ENCODE results near the gene CEMIP2.
A peak's percentile ranks its signal among the peaks of the same experiment; 100 is the strongest.

CEMIP2 gene

DNA sequence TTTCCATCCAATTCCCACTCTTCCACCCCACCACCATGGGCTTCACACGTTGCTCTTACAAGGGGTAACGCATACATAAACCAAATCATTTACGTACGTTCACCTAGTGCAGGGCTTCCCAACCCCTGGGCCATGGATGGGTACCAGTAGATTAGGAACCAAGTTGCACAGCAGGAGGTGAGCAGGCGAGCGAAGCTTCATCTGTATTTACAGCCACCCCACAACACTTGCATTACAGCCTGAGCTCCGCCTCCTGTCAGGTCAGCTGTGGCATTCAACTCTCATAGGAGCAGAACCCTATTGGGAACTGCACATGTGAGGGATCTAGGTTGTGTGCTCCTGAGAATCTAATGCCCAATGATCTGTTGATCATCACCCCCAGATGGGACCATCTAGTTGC is 82.3 kb downstream of the CEMIP2 start:
- Histone ChIP-seq H3K4me3 (ENCODE audit: low read length) (no peak overlapping the region), H3K9me3 (ENCODE audit: insufficient read depth, low read depth, low read length) (no peaks in the 10 kb centered on the region), H3K27me3 (ENCODE audit: insufficient read depth, low read length) (no peaks in the 10 kb centered on the region), H3K9ac (ENCODE audit: low read depth, low read length) (no peak overlapping the region), H3K27ac (ENCODE audit: low read depth, low read length) (no peak overlapping the region), H3K4me1 (ENCODE audit: insufficient read depth, low read length) (peaks cover 42% of the 10 kb centered on the region), H3K36me3 (ENCODE audit: insufficient read depth, low read length) (peaks cover 61% of the 10 kb centered on the region)
- WGBS = 90% methylated on average over 7 of the region's 7 CpGs

DNA sequence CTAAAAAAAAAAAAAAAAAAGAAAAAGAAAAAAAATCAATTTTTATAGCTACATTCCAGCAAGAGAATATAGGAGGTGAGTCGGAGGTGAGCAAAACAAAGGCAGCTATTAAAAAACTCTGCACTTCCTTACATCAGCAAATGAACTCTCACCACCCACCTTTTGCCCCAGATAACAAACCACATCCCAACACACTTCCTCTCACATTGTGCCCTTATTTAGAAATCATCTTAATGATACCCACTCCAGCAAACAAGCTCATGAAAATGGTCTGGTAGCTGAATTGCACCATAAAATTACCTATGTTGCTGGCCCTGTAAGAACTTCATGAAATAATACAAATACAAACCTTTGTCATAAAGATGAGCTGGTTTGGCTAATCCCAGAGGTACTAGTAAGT is 82.9 kb downstream of the CEMIP2 start:
- WGBS = 92% methylated on average over 1 of the region's 1 CpG
- Histone ChIP-seq H3K27ac (ENCODE audit: low read depth, low read length) (no peak overlapping the region), H3K36me3 (ENCODE audit: insufficient read depth, low read length) (peaks cover 55% of the 10 kb centered on the region), H3K4me1 (ENCODE audit: insufficient read depth, low read length) (peaks cover 43% of the 10 kb centered on the region), H3K9me3 (ENCODE audit: insufficient read depth, low read depth, low read length) (no peaks in the 10 kb centered on the region), H3K4me3 (ENCODE audit: low read length) (no peak overlapping the region), H3K27me3 (ENCODE audit: insufficient read depth, low read length) (no peaks in the 10 kb centered on the region), H3K9ac (ENCODE audit: low read depth, low read length) (no peak overlapping the region)

DNA sequence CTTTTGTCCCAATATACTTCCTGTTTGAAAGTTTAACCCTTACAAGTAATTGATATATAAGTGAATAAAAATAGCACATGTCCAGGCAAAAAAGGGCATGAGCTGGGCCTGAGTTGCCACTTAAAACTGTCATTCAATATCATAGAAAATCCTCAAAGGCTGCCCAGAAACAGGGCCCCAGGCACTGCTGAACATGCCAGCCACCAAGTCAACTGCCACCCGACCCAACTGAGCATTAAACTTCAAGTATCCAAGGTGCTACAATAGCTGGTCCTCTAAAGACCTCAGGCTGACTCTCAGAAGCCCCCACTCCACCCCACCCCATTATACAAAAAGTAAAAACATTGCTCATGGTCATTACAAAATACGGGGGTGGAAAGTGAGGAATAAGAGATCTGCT is 83.7 kb downstream of the CEMIP2 start:
- Histone ChIP-seq H3K4me1 (ENCODE audit: insufficient read depth, low read length) (peaks cover 43% of the 10 kb centered on the region), H3K36me3 (ENCODE audit: insufficient read depth, low read length) (peaks cover 46% of the 10 kb centered on the region), H3K4me3 (ENCODE audit: low read length) (no peak overlapping the region), H3K27me3 (ENCODE audit: insufficient read depth, low read length) (no peaks in the 10 kb centered on the region), H3K9me3 (ENCODE audit: insufficient read depth, low read depth, low read length) (no peaks in the 10 kb centered on the region), H3K9ac (ENCODE audit: low read depth, low read length) (peak overlapping the region; percentile 42; the same call in 1 of the 2 replicates), H3K27ac (ENCODE audit: low read depth, low read length) (peak overlapping the region; percentile 34; the same call in 1 of the 2 replicates)
- WGBS = 90% methylated on average over 2 of the region's 2 CpGs

DNA sequence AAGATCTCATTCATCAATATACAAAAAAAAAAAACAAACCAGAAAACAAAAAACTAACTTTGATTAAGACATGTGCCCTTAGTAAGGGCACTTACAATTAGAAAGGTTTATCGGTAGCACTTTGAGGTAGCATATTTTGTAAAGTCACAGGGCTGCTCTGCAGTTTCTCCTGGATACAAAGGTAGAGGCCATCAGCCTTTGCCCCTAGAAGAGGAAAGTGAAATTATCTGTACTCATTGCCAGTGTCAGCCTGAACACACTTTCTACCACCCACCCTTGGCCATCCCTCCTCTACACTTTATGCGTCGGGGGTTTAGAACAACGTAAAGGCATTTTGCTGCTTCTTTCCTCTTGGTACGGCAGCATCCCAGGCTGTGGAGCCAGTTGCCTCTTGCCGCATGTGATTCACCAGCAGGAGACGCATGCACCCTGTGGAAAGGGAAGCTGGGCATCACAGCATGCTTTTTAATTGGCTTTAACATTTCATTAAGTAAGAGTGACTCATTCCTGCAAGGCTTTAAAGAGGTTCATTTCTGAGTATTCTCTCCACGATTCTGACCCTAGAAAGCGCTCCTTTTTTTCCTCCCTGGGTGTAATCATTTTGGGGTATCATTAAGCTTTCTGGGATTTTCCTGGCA is 84.6 kb downstream of the CEMIP2 start:
- 71% methylated on average over 9 of the region's 9 CpGs for WGBS
- Histone ChIP-seq H3K36me3 (ENCODE audit: insufficient read depth, low read length) (peaks cover 38% of the 10 kb centered on the region), H3K4me1 (ENCODE audit: insufficient read depth, low read length) (peaks cover 43% of the 10 kb centered on the region), H3K4me3 (ENCODE audit: low read length) (no peak overlapping the region), H3K27me3 (ENCODE audit: insufficient read depth, low read length) (no peaks in the 10 kb centered on the region), H3K9me3 (ENCODE audit: insufficient read depth, low read depth, low read length) (no peaks in the 10 kb centered on the region), H3K27ac (ENCODE audit: low read depth, low read length) (peak overlapping the region; percentile 34; the same call in 1 of the 2 replicates), H3K9ac (ENCODE audit: low read depth, low read length) (peak overlapping the region; percentile 42; the same call in 1 of the 2 replicates)

DNA sequence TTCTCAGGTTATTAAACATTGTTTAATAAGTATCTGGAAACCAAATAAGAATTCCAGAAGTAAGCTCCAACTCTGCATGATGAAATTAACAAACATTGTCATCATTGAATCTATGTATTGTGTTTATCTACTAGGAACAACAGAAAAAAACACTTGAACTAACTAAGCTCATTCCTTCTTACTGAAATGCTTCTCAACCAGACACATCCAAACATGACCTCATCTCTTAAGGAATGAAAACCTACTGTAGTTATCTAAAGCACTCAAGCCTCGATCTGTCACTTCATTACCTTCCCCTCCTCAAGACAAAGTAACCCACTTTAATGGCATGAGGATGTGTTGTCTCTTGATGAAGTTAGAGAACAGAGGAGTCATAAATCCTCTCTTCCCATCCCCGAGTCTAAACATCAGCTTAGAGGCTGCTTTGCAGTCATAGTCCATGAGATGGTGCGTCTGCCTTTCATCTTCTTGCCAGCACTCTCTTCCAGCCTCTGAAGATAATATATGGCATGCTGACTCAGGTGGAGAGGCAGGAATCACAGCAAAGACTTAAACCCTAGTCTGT is 86.5 kb downstream of the CEMIP2 start:
- H3K27me3 ChIP-seq (ENCODE audit: insufficient read depth, low read length) = no peaks in the 10 kb centered on the region
- no peaks in the 10 kb centered on the region for H3K9me3 ChIP-seq (ENCODE audit: insufficient read depth, low read depth, low read length)
- H3K4me3 ChIP-seq (ENCODE audit: low read length) = no peak overlapping the region
- H3K36me3 ChIP-seq (ENCODE audit: insufficient read depth, low read length) = peaks cover 19% of the 10 kb centered on the region
- H3K27ac ChIP-seq (ENCODE audit: low read depth, low read length) = no peak overlapping the region
- WGBS = 77% methylated on average over 3 of the region's 3 CpGs
- peaks cover 43% of the 10 kb centered on the region for H3K4me1 ChIP-seq (ENCODE audit: insufficient read depth, low read length)
- no peak overlapping the region for H3K9ac ChIP-seq (ENCODE audit: low read depth, low read length)

DNA sequence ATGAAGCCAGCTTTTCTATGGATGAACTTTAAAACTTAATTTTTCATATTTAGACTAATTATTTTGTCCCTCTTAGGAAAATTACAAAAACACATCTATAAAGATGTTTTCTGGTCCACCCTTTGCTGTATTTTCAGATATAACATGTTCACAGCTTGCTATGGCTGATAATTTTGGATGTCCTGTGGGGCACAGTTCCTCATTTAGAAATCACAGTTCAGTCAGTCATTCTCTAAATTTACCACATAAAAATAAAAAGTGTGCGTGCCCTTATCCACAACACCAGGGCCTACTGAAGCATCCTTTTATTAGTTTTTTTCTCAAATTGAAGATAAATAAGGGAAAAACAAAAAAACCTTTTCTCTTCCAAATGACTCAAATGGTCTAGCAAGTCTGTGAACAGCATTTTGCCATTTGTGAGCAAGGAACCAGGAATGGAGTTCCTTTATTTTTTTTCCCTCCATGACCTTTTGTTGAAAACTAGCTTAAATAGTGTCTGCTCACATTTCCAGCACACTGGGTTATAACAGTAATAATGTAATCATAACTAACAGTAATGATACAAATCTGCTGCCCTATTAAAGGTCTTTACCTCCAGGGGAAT is 87.1 kb downstream of the CEMIP2 start:
- no peak overlapping the region for H3K27ac ChIP-seq (ENCODE audit: low read depth, low read length)
- H3K4me3 ChIP-seq (ENCODE audit: low read length) = no peak overlapping the region
- 100% methylated on average over 1 of the region's 1 CpG for WGBS

DNA sequence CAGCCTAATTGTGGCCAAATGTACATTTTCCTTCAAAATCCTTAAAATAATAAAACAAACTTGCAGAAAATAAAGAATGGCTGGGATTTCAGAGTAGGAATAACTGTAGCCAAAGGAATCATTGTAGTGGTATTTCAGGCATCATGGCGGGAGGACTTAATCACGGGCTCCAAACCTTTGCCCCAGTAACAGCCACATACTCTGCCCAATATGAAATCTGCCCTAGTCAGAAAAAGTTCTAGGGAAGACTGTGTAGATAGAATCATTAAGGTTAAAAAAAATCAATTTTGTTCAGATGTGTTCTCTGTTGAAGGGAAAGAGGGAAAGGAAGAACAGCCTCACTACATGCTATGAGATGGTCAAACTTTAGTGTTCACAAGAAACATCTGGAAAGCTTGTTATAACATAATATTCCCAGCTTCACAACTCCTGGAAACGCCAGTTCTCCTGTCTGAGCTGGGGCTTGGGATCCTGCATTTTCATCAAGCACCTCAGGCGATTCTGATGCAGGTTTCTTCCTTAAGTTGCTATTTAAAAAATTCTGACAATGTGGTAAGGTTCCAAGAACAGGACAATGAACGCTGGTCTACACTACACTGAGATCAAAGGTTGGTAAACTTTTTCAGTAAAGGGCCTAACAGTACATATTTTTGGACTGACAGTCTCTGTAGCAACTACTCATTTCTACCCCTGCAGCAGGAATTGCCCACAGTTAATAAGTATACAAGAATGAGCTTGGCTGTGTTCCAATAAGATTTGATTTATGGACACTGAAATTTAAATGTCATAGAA is 87.9 kb downstream of the CEMIP2 start:
- Histone ChIP-seq H3K4me3 (ENCODE audit: low read length) (no peak overlapping the region), H3K27me3 (ENCODE audit: insufficient read depth, low read length) (no peaks in the 10 kb centered on the region), H3K4me1 (ENCODE audit: insufficient read depth, low read length) (peaks cover 32% of the 10 kb centered on the region), H3K9me3 (ENCODE audit: insufficient read depth, low read depth, low read length) (peaks cover 10% of the 10 kb centered on the region), H3K36me3 (ENCODE audit: insufficient read depth, low read length) (peaks cover 5% of the 10 kb centered on the region; the same call in 1 of the 2 replicates), H3K9ac (ENCODE audit: low read depth, low read length) (no peak overlapping the region), H3K27ac (ENCODE audit: low read depth, low read length) (no peak overlapping the region)
- 68% methylated on average over 4 of the region's 5 CpGs for WGBS

More for the DNA sequence above, 87.1 kb downstream of the CEMIP2 start:
- H3K9ac ChIP-seq (ENCODE audit: low read depth, low read length) = no peak overlapping the region
- peaks cover 4% of the 10 kb centered on the region for H3K9me3 ChIP-seq (ENCODE audit: insufficient read depth, low read depth, low read length)
- H3K27me3 ChIP-seq (ENCODE audit: insufficient read depth, low read length) = no peaks in the 10 kb centered on the region
- H3K4me1 ChIP-seq (ENCODE audit: insufficient read depth, low read length) = peaks cover 40% of the 10 kb centered on the region
- H3K36me3 ChIP-seq (ENCODE audit: insufficient read depth, low read length) = peaks cover 13% of the 10 kb centered on the region

DNA sequence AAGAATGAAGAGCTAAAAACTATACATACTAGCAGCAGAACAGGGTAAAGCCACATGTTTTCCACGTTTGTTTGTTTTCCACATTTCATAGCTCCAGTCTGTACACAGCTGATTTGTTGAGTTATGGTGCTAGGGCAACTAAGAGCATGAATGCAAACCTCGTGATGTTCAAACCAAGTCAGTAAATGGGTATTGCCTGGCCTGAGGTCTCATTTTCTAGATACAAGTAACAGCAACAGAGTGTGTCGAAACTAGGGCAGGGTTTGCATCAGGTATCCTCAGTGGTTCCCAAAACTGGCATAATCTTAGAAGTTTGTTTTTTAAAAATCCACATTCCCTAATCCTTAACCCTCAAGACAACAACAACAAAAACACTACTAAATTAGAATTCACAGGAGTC is 89.3 kb downstream of the CEMIP2 start:
- Histone ChIP-seq H3K4me1 (ENCODE audit: insufficient read depth, low read length) (peaks cover 19% of the 10 kb centered on the region; the same call in 1 of the 2 replicates), H3K27me3 (ENCODE audit: insufficient read depth, low read length) (no peaks in the 10 kb centered on the region), H3K9ac (ENCODE audit: low read depth, low read length) (no peak overlapping the region), H3K27ac (ENCODE audit: low read depth, low read length) (no peak overlapping the region), H3K9me3 (ENCODE audit: insufficient read depth, low read depth, low read length) (peaks cover 10% of the 10 kb centered on the region), H3K36me3 (ENCODE audit: insufficient read depth, low read length) (no peaks in the 10 kb centered on the region; the same call in 1 of the 2 replicates), H3K4me3 (ENCODE audit: low read length) (no peak overlapping the region)
- WGBS = 39% methylated on average over 3 of the region's 3 CpGs

DNA sequence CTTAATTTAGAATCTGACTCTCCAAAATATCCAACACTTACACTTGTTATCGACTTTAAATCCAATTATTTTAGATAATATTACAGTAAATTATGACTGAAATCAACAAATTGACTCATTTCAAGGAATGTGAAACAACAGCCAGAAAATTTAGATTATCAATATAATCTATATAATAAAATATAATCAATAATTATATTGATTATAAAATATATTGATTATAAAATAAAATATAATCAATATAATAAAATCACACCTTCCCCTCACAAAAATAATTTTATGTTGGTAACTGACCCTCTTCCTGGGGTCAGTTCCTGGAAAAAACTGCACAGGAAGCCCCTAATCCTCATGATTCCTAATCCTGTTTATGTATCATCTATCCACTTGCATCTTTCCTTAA is 91.1 kb downstream of the CEMIP2 start:
- no peaks in the 10 kb centered on the region for H3K27me3 ChIP-seq (ENCODE audit: insufficient read depth, low read length)
- 100% methylated on average over 1 of the region's 1 CpG for WGBS
- peaks cover 10% of the 10 kb centered on the region for H3K9me3 ChIP-seq (ENCODE audit: insufficient read depth, low read depth, low read length)
- H3K4me3 ChIP-seq (ENCODE audit: low read length) = no peak overlapping the region
- no peak overlapping the region for H3K27ac ChIP-seq (ENCODE audit: low read depth, low read length)
- no peak overlapping the region for H3K9ac ChIP-seq (ENCODE audit: low read depth, low read length)
- no peaks in the 10 kb centered on the region; the same call in 1 of the 2 replicates for H3K36me3 ChIP-seq (ENCODE audit: insufficient read depth, low read length)
- peaks cover 12% of the 10 kb centered on the region; the same call in 1 of the 2 replicates for H3K4me1 ChIP-seq (ENCODE audit: insufficient read depth, low read length)

DNA sequence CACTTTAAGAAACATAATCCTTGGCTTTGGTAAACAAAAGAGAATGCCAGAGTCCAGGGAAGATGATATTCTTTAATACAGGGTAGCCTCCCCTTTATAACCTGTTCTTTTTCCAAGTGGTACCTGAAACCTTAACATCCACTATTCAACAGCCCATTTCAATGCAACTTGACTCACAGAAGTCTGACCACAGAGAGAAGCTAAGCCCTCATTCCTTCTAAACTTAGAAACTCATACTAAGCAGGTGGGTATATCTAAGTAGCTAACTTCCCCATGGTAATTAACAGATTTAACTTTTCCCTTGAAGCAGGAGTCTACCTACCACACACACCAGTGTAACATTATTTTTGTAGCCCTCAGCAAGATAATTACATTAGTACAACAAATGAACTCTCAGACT is 91.9 kb downstream of the CEMIP2 start:
- H3K36me3 ChIP-seq (ENCODE audit: insufficient read depth, low read length) = no peaks in the 10 kb centered on the region; the same call in 1 of the 2 replicates
- H3K27me3 ChIP-seq (ENCODE audit: insufficient read depth, low read length) = no peaks in the 10 kb centered on the region
- H3K27ac ChIP-seq (ENCODE audit: low read depth, low read length) = no peak overlapping the region
- peaks cover 5% of the 10 kb centered on the region; the same call in 1 of the 2 replicates for H3K4me1 ChIP-seq (ENCODE audit: insufficient read depth, low read length)
- peaks cover 10% of the 10 kb centered on the region for H3K9me3 ChIP-seq (ENCODE audit: insufficient read depth, low read depth, low read length)
- no peak overlapping the region for H3K9ac ChIP-seq (ENCODE audit: low read depth, low read length)
- no peak overlapping the region for H3K4me3 ChIP-seq (ENCODE audit: low read length)

DNA sequence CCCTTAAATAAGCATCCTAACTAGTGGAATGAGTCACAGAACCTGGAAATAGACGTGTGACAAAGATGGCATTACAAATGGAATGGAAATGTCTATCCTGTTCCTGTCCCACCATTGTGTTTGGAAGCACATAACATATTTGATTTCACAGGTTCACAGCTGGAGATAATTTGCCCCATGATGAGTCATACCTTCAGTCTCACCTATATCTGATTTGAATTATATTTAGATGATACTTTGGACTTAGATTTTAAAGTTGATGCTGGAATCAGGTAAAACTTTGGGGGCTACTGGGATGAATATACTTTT is 92.5 kb downstream of the CEMIP2 start:
- no peak overlapping the region for H3K4me3 ChIP-seq (ENCODE audit: low read length)
- H3K27me3 ChIP-seq (ENCODE audit: insufficient read depth, low read length) = no peaks in the 10 kb centered on the region
- no peaks in the 10 kb centered on the region; the same call in 1 of the 2 replicates for H3K4me1 ChIP-seq (ENCODE audit: insufficient read depth, low read length)
- H3K9ac ChIP-seq (ENCODE audit: low read depth, low read length) = no peak overlapping the region
- H3K9me3 ChIP-seq (ENCODE audit: insufficient read depth, low read depth, low read length) = peaks cover 10% of the 10 kb centered on the region
- H3K36me3 ChIP-seq (ENCODE audit: insufficient read depth, low read length) = no peaks in the 10 kb centered on the region; the same call in 1 of the 2 replicates
- WGBS = 94% methylated on average over 1 of the region's 1 CpG
- no peak overlapping the region for H3K27ac ChIP-seq (ENCODE audit: low read depth, low read length)
